Prostate gland (tissue), 2 donors: Measurements from ENCODE around the gene SH3TC2. TPM values are rescaled to one million over a fixed set of nuclear protein-coding genes. Genes with fewer than 3 reads are reported as not detected.

Experiments used
- DNase-seq: peaks from one replicate; pipeline ENCODE4 v3.0.0-alpha.2; 2019; ENCODE audit warnings: low spot score
- H3K27ac ChIP-seq, 2 donors: fragments of 200-600 bp; sonication (generic); 2 replicates each; pipeline ENCODE4 v1.5.1; 2017 to 2019
- H3K27me3 ChIP-seq: fragments of 200-600 bp; sonication (generic); replicated peaks from 2 replicates; pipeline ENCODE4 v1.5.1; 2019; ENCODE audit not compliant: insufficient read depth
- H3K36me3 ChIP-seq, 2 donors: fragments of 200-600 bp; sonication (generic); 1 replicate in 1 of 2; 2 replicates in 1 of 2; pipeline versions ENCODE4 v1.5.1 to v1.8.1; 2017 to 2019
- H3K4me1 ChIP-seq: fragments of 200-600 bp; sonication (generic); replicated peaks from 2 replicates; pipeline ENCODE4 v1.5.1; 2019
- H3K4me3 ChIP-seq, 2 donors: fragments of 200-600 bp; sonication (generic); 2 replicates each; pipeline ENCODE4 v1.5.1; 2017 to 2019
- H3K9me3 ChIP-seq: fragments of 200-600 bp; sonication (generic); 2 replicates; pipeline ENCODE4 v1.5.1; 2017
- POLR2A ChIP-seq: fragments of 450-650 bp; IDR thresholded peaks from one replicate; pipeline ENCODE4 v1.6.1; 2016; ENCODE audit warnings: antibody characterized with exemption, mild to moderate bottlenecking
- POLR2AphosphoS5 ChIP-seq: sonication (generic); formaldehyde crosslinking; IDR thresholded peaks from one replicate; pipeline ENCODE4 v1.6.1; 2017; ENCODE audit warnings: antibody characterized with exemption
- WGBS: methylation state at CpG from one replicate; pipeline ENCODE4 v1.1.5; 2018; 5-methylcytosine and 5-hydroxymethylcytosine counted together
- intact Hi-C: fragments of 100-400 bp; cut with DNase I; formaldehyde crosslinking; loops from one replicate; pipeline ENCODE4 v1.14.2; 2022
- total RNA-seq, 2 donors: library from RNA; depleted of rRNA; stranded (reverse); fragments of >200 nt; gene quantifications; one replicate each; pipeline ENCODE4 v1.1.0, GENCODE V29; 2016
- TF ChIP-seq, protein P1 (sequence below), 4 experiments: fragments of 200-600 bp in 2 of 4; fragments of 450-650 bp in 2 of 4; sonication (generic) in 2 of 4; IDR thresholded peaks; 1 replicate in 3 of 4; 2 replicates in 1 of 4; pipeline ENCODE4 v1.5.1; 2016 to 2019; ENCODE audit warnings: antibody characterized with exemption in 4 of 4, mild to moderate bottlenecking in 2 of 4, moderate library complexity in 2 of 4

The SH3TC2 gene
- total RNA-seq, 2 donors from 2014 or later, result 6.2 to 69.1 TPM

DNA sequence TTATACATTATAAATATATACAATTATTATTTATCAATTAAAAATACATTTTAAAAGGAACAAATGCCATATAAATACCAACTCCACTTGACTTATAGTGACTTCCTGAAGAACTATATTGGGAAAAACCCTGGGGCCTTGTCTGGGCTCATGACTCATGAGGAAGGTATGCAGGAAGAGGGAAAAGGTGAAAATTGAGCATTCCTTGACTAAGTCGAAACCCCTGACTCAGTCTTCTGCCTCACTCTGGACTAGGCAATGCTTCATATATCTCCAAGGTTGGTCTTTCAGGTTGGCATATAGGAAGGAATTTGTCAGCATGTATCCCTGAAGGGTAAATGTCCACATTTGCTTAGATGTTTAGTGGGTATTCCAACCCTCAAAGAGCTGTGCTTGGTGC is 78.5 kb downstream of the SH3TC2 start:
- H3K36me3 ChIP-seq, result no peaks in the 10 kb centered on the region
- 71% methylated on average over 1 of the region's 1 CpG for WGBS
- intact Hi-C loops, result no loop called here
- DNase-seq, result no peak
- H3K27ac ChIP-seq, result no peak overlapping the region
- H3K9me3 ChIP-seq, result no peaks in the 10 kb centered on the region
- no peaks in the 10 kb centered on the region for H3K27me3 ChIP-seq
- TF ChIP-seq POLR2A (no peak), POLR2AphosphoS5 (no peak)
- TF ChIP-seq, protein P1, sequence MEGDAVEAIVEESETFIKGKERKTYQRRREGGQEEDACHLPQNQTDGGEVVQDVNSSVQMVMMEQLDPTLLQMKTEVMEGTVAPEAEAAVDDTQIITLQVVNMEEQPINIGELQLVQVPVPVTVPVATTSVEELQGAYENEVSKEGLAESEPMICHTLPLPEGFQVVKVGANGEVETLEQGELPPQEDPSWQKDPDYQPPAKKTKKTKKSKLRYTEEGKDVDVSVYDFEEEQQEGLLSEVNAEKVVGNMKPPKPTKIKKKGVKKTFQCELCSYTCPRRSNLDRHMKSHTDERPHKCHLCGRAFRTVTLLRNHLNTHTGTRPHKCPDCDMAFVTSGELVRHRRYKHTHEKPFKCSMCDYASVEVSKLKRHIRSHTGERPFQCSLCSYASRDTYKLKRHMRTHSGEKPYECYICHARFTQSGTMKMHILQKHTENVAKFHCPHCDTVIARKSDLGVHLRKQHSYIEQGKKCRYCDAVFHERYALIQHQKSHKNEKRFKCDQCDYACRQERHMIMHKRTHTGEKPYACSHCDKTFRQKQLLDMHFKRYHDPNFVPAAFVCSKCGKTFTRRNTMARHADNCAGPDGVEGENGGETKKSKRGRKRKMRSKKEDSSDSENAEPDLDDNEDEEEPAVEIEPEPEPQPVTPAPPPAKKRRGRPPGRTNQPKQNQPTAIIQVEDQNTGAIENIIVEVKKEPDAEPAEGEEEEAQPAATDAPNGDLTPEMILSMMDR (IDR thresholded peaks at IDR 0.05), result no peak
- no peak overlapping the region for H3K4me3 ChIP-seq
- H3K4me1 ChIP-seq, result no peaks in the 10 kb centered on the region

DNA sequence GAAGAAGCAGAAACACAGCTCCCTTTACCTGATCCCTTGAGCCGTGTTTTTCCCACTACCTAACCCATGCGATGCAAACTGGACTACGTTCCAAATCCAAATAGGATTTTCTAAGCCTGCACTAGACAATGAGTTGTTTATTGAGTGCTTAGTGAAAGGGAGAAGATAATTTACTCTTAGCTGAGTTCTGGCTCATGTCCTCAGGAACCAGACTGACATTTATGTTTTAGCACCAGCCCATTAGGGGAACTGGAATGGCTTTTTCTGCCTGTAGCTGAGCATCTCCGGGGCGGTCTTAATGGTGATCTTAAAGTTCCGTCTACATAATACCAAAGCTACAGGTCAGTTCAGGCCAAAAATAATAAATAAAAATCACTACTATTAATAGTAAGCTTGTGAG is 81.5 kb downstream of the SH3TC2 start:
- no peak for DNase-seq
- WGBS, result 18% methylated on average over 6 of the region's 6 CpGs
- H3K9me3 ChIP-seq, result no peaks in the 10 kb centered on the region

DNA sequence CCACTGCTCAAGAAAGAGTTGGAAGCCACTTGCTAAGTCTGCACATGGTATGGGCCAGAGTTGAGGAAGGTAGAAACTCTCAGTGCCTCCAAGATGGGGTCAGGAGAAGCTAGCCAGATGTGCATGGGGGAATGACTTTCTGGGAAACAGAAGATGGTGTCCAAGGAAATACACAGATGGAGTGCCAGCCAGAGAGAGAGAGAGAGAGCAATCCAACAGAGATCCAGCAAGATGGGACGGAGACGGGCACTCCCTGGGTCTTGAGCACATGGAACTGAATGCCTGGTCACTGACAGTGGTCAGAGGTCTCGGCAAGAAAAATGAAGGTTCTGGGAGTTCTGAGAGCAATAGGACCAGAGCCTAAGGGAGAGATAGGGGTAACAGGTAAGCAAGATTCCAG is 82.1 kb downstream of the SH3TC2 start:
- Histone ChIP-seq H3K36me3 (no peaks in the 10 kb centered on the region), H3K4me3 (no peak overlapping the region), H3K27ac (peak overlapping the region in 1 of 2 donors; percentile 3), H3K9me3 (no peaks in the 10 kb centered on the region), H3K4me1 (no peaks in the 10 kb centered on the region), H3K27me3 (no peaks in the 10 kb centered on the region)
- intact Hi-C loops, result no loop called here
- no peak for DNase-seq
- 95% methylated on average over 3 of the region's 3 CpGs for WGBS
- TF ChIP-seq, protein P1 (IDR thresholded peaks at IDR 0.05), result no peak
- TF ChIP-seq POLR2AphosphoS5 (no peak), POLR2A (no peak)

More for the DNA sequence above, 81.5 kb downstream of the SH3TC2 start:
- H3K36me3 ChIP-seq, result no peaks in the 10 kb centered on the region
- no peak for TF ChIP-seq POLR2A
- no peak for TF ChIP-seq POLR2AphosphoS5
- TF ChIP-seq, protein P1 (IDR thresholded peaks at IDR 0.05), result no peak
- intact Hi-C loops, result no loop called here
- no peaks in the 10 kb centered on the region for H3K4me1 ChIP-seq
- peak overlapping the region in 1 of 2 donors; percentile 3 for H3K27ac ChIP-seq
- no peaks in the 10 kb centered on the region for H3K27me3 ChIP-seq
- no peak overlapping the region for H3K4me3 ChIP-seq

DNA sequence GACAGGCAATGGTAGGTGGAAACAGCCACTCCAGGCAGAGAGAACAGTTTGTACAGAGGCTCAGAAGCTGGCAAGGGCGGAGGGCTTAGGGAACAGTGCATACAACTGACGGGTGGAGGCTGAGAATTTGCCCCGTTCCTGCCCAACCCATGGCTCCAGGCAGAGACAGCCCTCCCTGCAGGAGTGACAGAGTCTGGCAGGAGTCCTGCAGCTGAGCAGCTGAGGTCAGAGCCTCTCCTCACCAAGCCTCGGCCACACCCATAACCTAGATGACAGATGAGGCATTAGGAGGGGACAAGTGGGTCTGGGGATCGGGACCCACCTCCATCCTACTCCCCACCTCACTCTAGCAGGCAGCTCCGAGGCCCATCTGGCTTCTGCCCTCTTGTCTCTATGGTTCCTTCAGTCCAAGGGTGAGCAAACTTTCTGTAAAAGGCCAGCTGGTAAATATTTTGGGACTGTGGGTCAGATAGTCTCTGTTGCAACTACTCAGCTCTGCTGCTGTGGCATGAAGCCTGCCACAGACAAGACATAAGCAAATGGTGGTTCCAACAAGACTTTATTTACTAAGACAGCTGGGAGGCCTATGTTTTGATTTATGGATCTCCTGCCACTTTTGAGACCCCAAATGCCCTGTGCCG is 83.7 kb downstream of the SH3TC2 start:
- Histone ChIP-seq H3K4me3 (no peak overlapping the region), H3K27me3 (no peaks in the 10 kb centered on the region), H3K36me3 (no peaks in the 10 kb centered on the region), H3K27ac (peak overlapping the region; percentile 37 to 53), H3K9me3 (no peaks in the 10 kb centered on the region), H3K4me1 (no peaks in the 10 kb centered on the region)
- DNase-seq, result peak; percentile 74
- intact Hi-C loops, result no loop called here
- 55% methylated on average over 7 of the region's 7 CpGs for WGBS
- TF ChIP-seq POLR2AphosphoS5 (no peak), POLR2A (no peak)
- TF ChIP-seq, protein P1 (IDR thresholded peaks at IDR 0.05), result peak in 1 of 4 experiments; percentile 2

DNA sequence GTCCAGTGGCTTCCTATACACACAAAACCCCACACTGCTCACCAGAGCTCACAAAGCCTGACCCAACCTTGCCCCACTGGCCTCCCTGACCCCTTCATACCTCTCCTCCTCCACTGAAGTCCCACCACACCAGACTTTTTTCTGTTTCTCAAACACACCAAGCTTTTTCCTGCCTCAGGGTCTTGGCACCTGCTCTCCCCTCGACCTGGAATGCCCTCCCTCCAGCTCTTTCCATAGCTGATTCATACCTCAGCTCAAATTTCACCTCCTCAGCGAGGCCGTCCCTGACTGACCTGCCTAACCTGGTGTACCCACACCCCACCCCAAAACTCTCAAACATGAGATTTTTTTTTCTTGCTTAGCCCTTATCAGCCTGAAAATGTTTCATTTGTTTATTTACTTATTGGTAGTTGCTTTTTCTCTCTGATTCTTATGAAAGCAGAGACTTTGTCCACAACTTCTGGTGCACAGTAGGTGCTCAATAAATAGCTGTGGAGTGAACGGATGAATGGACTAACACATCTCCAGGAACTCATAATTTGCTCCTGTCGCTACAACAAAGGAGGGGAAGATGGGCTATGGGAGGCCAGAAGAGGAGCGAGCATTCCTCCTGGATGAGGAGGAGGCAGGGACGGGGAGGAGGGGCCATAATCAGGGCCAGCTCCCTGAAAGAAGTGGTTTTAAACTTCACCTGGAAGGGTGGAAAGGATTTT is 84.3 kb downstream of the SH3TC2 start:
- DNase-seq, result no peak
- H3K4me1 ChIP-seq, result no peaks in the 10 kb centered on the region
- no peaks in the 10 kb centered on the region for H3K9me3 ChIP-seq
- WGBS, result 63% methylated on average over 7 of the region's 7 CpGs
- no peak overlapping the region for H3K4me3 ChIP-seq
- H3K27ac ChIP-seq, result peak overlapping the region; percentile 35 to 37
- H3K27me3 ChIP-seq, result no peaks in the 10 kb centered on the region
- intact Hi-C loops, result no loop called here
- no peak for TF ChIP-seq POLR2A
- TF ChIP-seq, protein P1 (IDR thresholded peaks at IDR 0.05), result no peak
- no peak for TF ChIP-seq POLR2AphosphoS5
- no peaks in the 10 kb centered on the region for H3K36me3 ChIP-seq
